ENCODE data around the gene ADARB2.

ADARB2 gene

GRCh38 chr10:1515780-1516491, 221.4 kb downstream of the ADARB2 start:
- no peak for DNase-seq (ENCODE audit: low read depth)
- TF ChIP-seq, protein P1, sequence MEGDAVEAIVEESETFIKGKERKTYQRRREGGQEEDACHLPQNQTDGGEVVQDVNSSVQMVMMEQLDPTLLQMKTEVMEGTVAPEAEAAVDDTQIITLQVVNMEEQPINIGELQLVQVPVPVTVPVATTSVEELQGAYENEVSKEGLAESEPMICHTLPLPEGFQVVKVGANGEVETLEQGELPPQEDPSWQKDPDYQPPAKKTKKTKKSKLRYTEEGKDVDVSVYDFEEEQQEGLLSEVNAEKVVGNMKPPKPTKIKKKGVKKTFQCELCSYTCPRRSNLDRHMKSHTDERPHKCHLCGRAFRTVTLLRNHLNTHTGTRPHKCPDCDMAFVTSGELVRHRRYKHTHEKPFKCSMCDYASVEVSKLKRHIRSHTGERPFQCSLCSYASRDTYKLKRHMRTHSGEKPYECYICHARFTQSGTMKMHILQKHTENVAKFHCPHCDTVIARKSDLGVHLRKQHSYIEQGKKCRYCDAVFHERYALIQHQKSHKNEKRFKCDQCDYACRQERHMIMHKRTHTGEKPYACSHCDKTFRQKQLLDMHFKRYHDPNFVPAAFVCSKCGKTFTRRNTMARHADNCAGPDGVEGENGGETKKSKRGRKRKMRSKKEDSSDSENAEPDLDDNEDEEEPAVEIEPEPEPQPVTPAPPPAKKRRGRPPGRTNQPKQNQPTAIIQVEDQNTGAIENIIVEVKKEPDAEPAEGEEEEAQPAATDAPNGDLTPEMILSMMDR (IDR thresholded peaks at IDR 0.05; ENCODE audit: low read depth, low read length, missing control alignments): no peak
- no peak overlapping the region for H3K4me3 ChIP-seq (ENCODE audit: low read depth, low read length)

DNA sequence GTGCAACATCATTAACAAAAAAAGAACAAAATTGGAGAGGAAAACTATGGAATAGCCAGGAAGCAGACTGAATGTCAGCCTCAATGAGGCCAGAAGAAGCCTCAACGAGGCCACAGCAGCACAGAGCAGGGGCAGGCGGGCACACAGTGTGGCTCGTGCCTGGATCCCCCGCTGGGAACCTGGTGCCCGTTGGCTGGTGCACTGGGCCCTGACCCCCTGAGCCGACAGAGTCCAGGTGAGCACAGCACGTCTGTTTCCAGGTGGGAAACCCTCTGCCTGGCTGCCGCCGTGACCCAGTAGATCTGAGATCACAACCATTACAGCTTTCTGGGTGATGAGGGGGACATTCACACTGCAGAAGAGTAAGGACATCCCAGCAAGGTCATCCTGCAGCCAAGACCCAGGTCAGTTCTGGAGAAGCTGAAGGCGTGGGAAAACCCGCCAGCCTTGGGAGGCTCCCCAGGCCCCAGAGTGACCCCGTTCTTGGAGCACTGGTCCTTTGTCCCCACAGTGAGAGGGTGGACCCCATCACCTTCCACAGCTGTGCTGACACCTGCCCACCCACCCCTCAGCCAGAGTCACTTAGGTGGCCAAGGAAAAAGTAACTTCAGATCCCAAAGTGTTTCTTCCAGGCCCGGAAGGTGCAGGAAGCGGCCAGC, 222.1 kb downstream of the ADARB2 start:
- TF ChIP-seq, protein P1 (IDR thresholded peaks at IDR 0.05; ENCODE audit: low read depth, low read length, missing control alignments): no peak
- H3K4me3 ChIP-seq (ENCODE audit: low read depth, low read length): no peak overlapping the region
- no peak for DNase-seq (ENCODE audit: low read depth)

GRCh38 chr10:1514681-1515080, 222.6 kb downstream of the ADARB2 start:
- no peak overlapping the region for H3K4me3 ChIP-seq (ENCODE audit: low read depth, low read length)
- TF ChIP-seq, protein P1 (IDR thresholded peaks at IDR 0.05; ENCODE audit: low read depth, low read length, missing control alignments): no peak
- no peak for DNase-seq (ENCODE audit: low read depth)

DNA sequence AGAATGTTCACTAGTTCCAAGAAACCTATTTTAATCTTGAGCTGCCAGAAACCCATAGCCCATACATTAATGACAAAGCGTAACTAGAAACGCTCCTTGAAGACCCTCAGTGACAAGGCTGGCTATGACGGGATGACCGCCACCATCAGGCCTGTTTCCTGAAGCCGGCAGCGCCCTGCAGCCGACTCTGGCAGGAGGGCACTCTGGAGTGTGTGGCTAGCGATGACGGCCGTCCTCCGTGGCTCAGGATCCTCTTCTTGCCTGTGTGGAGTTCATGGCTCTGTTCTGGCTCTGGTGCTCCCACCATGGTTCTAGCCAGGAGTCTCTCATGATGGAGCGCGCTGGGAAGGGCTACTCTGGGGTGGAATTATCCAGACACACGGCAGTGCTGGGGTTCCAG, 224.1 kb downstream of the ADARB2 start:
- no peak for DNase-seq (ENCODE audit: low read depth)
- TF ChIP-seq, protein P1 (IDR thresholded peaks at IDR 0.05; ENCODE audit: low read depth, low read length, missing control alignments): no peak
- H3K4me3 ChIP-seq (ENCODE audit: low read depth, low read length): no peak overlapping the region

GRCh38 chr10:1509011-1509530, 228.3 kb downstream of the ADARB2 start:
- TF ChIP-seq, protein P1 (IDR thresholded peaks at IDR 0.05; ENCODE audit: low read depth, low read length, missing control alignments): no peak
- no peak for DNase-seq (ENCODE audit: low read depth)

DNA sequence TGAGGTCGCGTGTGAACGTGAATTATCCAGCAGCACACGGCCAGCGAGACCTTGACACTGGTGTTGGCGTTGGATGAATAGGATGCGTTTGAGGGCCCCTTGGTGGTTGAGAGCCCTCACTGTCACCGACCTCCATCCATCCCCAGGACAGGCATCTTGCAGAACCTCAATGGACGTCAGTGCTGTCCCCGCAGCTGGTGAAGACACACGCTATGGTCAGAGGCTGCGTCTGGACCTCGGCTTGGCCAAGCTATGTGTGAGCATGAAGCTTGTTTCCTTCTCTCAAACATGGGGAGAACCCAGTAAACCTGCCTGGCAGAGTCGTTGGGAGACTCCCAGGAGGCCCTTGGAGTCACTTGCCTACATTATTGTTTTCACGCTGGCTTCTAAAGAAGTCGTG, 229.2 kb downstream of the ADARB2 start:
- no peak for DNase-seq (ENCODE audit: low read depth)
- no peak overlapping the region for H3K4me3 ChIP-seq (ENCODE audit: low read depth, low read length)
- TF ChIP-seq, protein P1 (IDR thresholded peaks at IDR 0.05; ENCODE audit: low read depth, low read length, missing control alignments): no peak

More at GRCh38 chr10:1509011-1509530, 228.3 kb downstream of the ADARB2 start:
- H3K4me3 ChIP-seq (ENCODE audit: low read depth, low read length): no peak overlapping the region

All from GM12864 (cell line).